Esophagus squamous epithelium (tissue), 5 donors: ENCODE measurements around the gene RABAC1. TPM values are rescaled to one million over a fixed set of nuclear protein-coding genes. Genes with fewer than 3 reads are reported as not detected.
"Not testable (repeated sequence)": the region's sequence is repeated elsewhere in the genome, so short reads cannot be mapped to it uniquely, and the experiment has no call there.

ENCODE experiments used
- DNase-seq: peaks from one replicate; lab custom pipeline; 2025; lab: John Stamatoyannopoulos, UW
- H3K27ac ChIP-seq, 4 donors: fragments of 200-600 bp; sonication (generic); one replicate each; pipeline ENCODE4 v1.5.1; 2016 to 2019; ENCODE audit warnings: mild to moderate bottlenecking in 1 of 4
- H3K27me3 ChIP-seq, 4 donors: fragments of 200-600 bp; sonication (generic); 1 replicate in 3 of 4; 2 replicates in 1 of 4; pipeline versions ENCODE4 v1.5.1 to v1.6.0; 2017 to 2021; ENCODE audit warnings: antibody characterized with exemption in 1 of 4
- H3K36me3 ChIP-seq, 3 donors: fragments of 200-600 bp; sonication (generic); one replicate each; pipeline ENCODE4 v1.5.1; 2016 to 2019
- H3K4me1 ChIP-seq, 3 donors: fragments of 200-600 bp; sonication (generic); one replicate each; pipeline ENCODE4 v1.5.1; 2017 to 2019
- H3K4me3 ChIP-seq, 4 donors: fragments of 200-600 bp; sonication (generic); 1 replicate in 3 of 4; 2 replicates in 1 of 4; pipeline ENCODE4 v1.5.1; 2016 to 2019; ENCODE audit warnings: mild to moderate bottlenecking in 2 of 4, moderate library complexity in 1 of 4
- H3K9me3 ChIP-seq, 3 donors: fragments of 200-600 bp; sonication (generic); one replicate each; pipeline ENCODE4 v1.5.1; 2016 to 2019
- CTCF ChIP-seq, 6 experiments: fragments of 450-650 bp in 4 of 6; fragments of 200-600 bp in 2 of 6; sonication (generic) in 2 of 6; IDR thresholded peaks; one replicate each; pipeline ENCODE4 v1.5.1; 2016 to 2019; ENCODE audit warnings: antibody characterized with exemption in 6 of 6, mild to moderate bottlenecking in 4 of 6, moderate library complexity in 4 of 6
- POLR2A ChIP-seq, 4 donors: fragments of 450-650 bp; IDR thresholded peaks; one replicate each; pipeline ENCODE4 v1.6.1; 2017; ENCODE audit warnings: antibody characterized with exemption in 4 of 4, mild to moderate bottlenecking in 4 of 4, moderate library complexity in 3 of 4
- WGBS, 2 donors: methylation state at CpG; one replicate each; pipeline ENCODE4 v1.1.5; 2018; 5-methylcytosine and 5-hydroxymethylcytosine counted together
- intact Hi-C: fragments of 100-400 bp; cut with DNase I; formaldehyde crosslinking; loops from one replicate; pipeline ENCODE4 v1.15.0; 2022
- total RNA-seq, 4 donors: library from RNA; depleted of rRNA; stranded (reverse); fragments of >200 nt; gene quantifications; one replicate each; pipeline ENCODE4 v1.1.0, GENCODE V29; 2016
- donor health status: DM: yes; HTN: yes; CAD: no.

The RABAC1 gene
- total RNA-seq, 4 donors from 2014 or later = 47.4 to 113 (median 103) TPM

- no peak for DNase-seq
- intact Hi-C loops = no loop called here
Observed at GRCh38 chr19:41918095-41918494, 41.0 kb downstream of the RABAC1 start.

GRCh38 chr19:41917676-41918075, 41.4 kb downstream of the RABAC1 start:
- no peak for TF ChIP-seq POLR2A (IDR thresholded peaks at IDR 0.05)
- TF ChIP-seq CTCF (IDR thresholded peaks at IDR 0.05) = no peak
- WGBS, 2 donors = 0 to 45% methylated on average over 1 to 7 of the region's 12 CpGs
- no peak overlapping the region for H3K27ac ChIP-seq
- H3K27me3 ChIP-seq = peaks cover 10 to 99% (median 46%) of the 10 kb centered on the region in 4 donors
- H3K36me3 ChIP-seq = no peaks in the 10 kb centered on the region
- H3K4me1 ChIP-seq = peaks cover 0 to 23% (median 5%) of the 10 kb centered on the region in 3 donors
- intact Hi-C loops = no loop called here
- no peak overlapping the region for H3K4me3 ChIP-seq
- DNase-seq = no peak
- no peaks in the 10 kb centered on the region for H3K9me3 ChIP-seq

More at GRCh38 chr19:41918095-41918494, 41.0 kb downstream of the RABAC1 start:
- no peak overlapping the region for H3K4me3 ChIP-seq
- no peak overlapping the region for H3K27ac ChIP-seq
- H3K4me1 ChIP-seq = peaks cover 0 to 19% (median 5%) of the 10 kb centered on the region in 3 donors
- whole genome bisulfite sequencing, 2 donors = 79 to 98% methylated on average over 4 to 6 of the region's 6 CpGs
- H3K9me3 ChIP-seq = no peaks in the 10 kb centered on the region
- peaks cover 7 to 99% (median 47%) of the 10 kb centered on the region in 4 donors for H3K27me3 ChIP-seq
- no peaks in the 10 kb centered on the region for H3K36me3 ChIP-seq
- no peak for TF ChIP-seq POLR2A (IDR thresholded peaks at IDR 0.05)

- Histone ChIP-seq H3K4me3 (no peak overlapping the region), H3K9me3 (no peaks in the 10 kb centered on the region), H3K4me1 (peaks cover 0 to 25% (median 5%) of the 10 kb centered on the region in 3 donors), H3K27me3 (peaks cover 11 to 99% (median 35%) of the 10 kb centered on the region in 4 donors), H3K36me3 (no peaks in the 10 kb centered on the region), H3K27ac (no peak overlapping the region)
- 10 to 27% methylated on average over 4 to 17 of the region's 27 CpGs for WGBS, 2 donors
- intact Hi-C loops = no loop called here
- DNase-seq = no peak
- TF ChIP-seq POLR2A (IDR thresholded peaks at IDR 0.05) (no peak), CTCF (IDR thresholded peaks at IDR 0.05) (no peak)
Observed at GRCh38 chr19:41915776-41916414, 43.2 kb downstream of the RABAC1 start.

- WGBS, 2 donors = 3 to 5% methylated on average over 27 to 31 of the region's 38 CpGs
- intact Hi-C loops = no loop called here
- H3K4me3 ChIP-seq = no peak overlapping the region
- no peak for TF ChIP-seq POLR2A (IDR thresholded peaks at IDR 0.05)
- no peak for TF ChIP-seq CTCF (IDR thresholded peaks at IDR 0.05)
- no peak for DNase-seq
- H3K27me3 ChIP-seq = peaks cover 11 to 99% (median 33%) of the 10 kb centered on the region in 4 donors
- H3K4me1 ChIP-seq = peaks cover 0 to 25% (median 5%) of the 10 kb centered on the region in 3 donors
- H3K27ac ChIP-seq = no peak overlapping the region
- H3K9me3 ChIP-seq = no peaks in the 10 kb centered on the region
- H3K36me3 ChIP-seq = no peaks in the 10 kb centered on the region
Observed at GRCh38 chr19:41915021-41915775, 43.9 kb downstream of the RABAC1 start.

- H3K4me3 ChIP-seq, H3K9me3 ChIP-seq, H3K27ac ChIP-seq, H3K36me3 ChIP-seq, DNase-seq, intact Hi-C loops: not testable (repeated sequence)
- H3K4me1 ChIP-seq = peaks cover 0 to 25% (median 5%) of the 10 kb centered on the region in 3 donors
- peaks cover 11 to 99% (median 33%) of the 10 kb centered on the region in 4 donors for H3K27me3 ChIP-seq
- 0 to 7% methylated on average over 3 to 4 of the region's 5 CpGs for WGBS, 2 donors
Observed at GRCh38 chr19:41914424-41914834, 44.7 kb downstream of the RABAC1 start.
